GM12874 (cell line): ENCODE data around the gene RHEX.
A peak's percentile ranks its signal among the peaks of the same experiment; 100 is the strongest.

Experiments
- TF ChIP-seq, protein P1 (sequence below): IDR thresholded peaks from 2 replicates; pipeline ENCODE4 v1.5.1; 2011; ENCODE audit warnings: low read depth, mild to moderate bottlenecking, control low read depth, low read length, moderate library complexity; ENCODE audit not compliant: insufficient read depth

RHEX gene

DNA sequence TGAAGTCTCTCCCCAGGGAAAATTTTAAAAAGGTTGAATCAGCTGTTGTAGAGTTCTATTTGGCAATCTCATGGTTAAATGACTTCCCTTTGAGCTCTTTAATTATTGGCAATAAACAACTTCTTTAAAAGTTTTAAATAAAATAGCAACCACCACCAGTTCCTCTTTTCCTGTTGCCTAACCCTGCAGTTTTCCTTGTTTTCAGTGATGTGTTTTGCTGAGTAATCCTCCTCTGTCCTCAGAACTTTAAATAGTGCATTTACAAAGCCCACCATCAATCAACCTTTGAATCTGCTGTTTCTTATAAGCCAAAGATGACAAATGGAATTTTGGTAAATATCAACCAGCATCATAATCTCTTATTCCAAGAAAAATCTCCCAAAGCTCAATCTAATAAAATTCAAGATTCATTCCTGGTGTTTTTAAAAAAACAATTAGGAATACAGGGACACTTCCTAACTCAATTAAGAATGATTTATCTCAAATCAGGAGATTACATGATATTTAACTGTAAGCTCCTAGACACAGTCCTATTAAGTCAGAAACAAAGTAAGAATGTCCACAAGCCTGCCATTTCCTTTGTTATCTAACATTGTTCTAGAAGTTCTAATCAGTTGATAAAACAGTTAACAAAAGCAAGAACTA lies 49.4 kb downstream of the RHEX start:
- TF ChIP-seq, protein P1, sequence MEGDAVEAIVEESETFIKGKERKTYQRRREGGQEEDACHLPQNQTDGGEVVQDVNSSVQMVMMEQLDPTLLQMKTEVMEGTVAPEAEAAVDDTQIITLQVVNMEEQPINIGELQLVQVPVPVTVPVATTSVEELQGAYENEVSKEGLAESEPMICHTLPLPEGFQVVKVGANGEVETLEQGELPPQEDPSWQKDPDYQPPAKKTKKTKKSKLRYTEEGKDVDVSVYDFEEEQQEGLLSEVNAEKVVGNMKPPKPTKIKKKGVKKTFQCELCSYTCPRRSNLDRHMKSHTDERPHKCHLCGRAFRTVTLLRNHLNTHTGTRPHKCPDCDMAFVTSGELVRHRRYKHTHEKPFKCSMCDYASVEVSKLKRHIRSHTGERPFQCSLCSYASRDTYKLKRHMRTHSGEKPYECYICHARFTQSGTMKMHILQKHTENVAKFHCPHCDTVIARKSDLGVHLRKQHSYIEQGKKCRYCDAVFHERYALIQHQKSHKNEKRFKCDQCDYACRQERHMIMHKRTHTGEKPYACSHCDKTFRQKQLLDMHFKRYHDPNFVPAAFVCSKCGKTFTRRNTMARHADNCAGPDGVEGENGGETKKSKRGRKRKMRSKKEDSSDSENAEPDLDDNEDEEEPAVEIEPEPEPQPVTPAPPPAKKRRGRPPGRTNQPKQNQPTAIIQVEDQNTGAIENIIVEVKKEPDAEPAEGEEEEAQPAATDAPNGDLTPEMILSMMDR = no peak

DNA sequence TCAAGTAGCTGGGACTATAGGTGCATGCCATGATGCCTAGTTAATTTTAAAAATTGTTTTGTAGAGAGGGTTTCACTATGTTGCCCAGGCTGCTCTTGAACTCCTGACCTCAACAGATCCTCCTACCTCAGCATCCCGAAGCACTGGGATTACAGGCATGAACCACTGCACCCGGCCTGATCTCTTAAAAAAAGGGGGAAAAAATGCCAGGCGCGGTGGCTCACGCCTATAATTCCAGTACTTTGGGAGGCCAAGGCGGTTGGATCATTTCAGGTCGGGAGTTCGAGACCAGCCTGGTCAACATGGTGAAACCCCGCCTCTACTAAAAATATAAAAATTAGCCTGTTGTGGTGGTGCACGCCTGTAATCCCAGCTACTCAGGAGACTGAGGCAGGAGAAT lies 51.0 kb downstream of the RHEX start:
- TF ChIP-seq, protein P1 = no peak

DNA sequence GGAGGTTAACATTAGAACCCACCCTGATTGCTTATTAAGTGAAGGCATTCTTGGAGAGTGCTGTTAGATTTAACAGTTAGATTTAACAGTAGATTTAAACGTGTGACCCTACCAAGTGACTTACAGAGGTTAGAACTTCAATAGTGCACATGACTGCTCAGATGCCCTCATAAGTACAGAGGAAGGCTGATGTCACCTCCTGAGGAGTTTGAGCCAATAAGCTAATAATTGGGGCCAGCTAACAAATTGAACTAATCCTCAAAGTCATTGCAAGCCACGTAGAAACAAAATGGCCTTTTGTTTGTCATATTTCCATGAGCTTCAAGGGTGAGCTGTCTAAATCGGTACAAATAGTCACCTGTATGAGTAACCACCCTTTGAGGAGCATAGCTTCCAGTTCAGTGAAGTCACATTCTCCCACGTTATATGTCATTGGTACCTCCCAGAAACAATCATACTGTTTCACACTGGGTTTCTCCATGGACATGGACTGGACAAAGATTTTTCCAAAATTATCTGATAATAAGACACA lies 52.6 kb downstream of the RHEX start:
- TF ChIP-seq, protein P1 = no peak

DNA sequence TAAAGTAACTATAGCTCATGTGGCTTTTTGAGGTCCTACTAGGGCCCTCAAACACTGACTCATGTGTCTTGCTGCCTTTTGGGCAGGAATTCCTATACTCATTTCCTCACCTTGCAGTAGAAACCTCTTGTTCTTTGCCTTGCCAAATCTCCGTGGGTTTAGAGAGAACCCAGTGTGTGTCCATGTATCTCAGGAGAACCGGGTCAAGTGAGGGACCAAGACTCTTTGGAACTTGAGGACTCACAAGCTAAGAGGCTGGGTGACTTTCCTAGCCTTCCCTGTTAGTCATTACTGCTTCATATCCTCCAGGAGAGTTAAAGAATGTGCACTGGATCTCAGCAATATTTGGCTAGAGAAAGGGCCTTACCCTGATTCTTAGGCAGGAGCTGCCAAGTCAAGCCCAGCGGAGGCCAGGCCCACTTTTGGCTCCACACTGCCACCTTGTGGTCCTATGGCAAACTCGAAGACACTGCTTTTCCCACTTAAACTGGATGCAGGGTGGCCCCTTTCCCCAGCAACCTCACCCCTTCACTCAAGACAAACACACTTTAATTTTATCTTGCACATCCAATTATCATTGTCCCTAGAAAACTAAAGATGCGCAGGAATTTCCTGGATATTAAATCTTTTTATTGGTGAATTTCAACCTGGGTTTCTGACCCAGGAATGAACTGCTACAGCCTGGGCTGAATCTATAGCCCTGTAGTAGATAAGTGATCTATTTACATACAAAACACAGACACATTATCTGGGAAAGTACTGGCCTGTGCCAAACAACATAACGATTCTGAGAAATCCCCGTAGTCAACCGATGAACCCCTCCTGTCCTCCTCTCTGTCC lies 53.6 kb downstream of the RHEX start:
- TF ChIP-seq, protein P1 = peak; percentile 84

DNA sequence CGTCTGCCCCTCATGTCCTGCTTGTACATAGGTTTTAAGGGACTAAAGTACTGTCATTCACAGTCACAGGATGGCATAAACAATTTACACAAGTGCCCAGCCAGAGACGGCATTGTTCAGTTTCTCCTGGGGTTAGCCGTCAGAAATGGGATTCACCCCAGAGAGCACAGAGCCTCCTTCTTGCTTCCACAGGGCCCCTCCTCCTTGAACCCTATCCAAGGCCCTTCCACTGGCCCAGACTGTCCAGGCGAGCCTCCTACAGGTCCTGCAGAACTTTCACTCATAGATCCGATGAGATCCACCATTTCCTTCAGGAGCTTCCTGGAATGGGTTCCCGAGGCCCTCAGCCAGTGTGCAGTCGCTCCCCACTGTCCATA lies 54.2 kb downstream of the RHEX start:
- TF ChIP-seq, protein P1 = no peak

DNA sequence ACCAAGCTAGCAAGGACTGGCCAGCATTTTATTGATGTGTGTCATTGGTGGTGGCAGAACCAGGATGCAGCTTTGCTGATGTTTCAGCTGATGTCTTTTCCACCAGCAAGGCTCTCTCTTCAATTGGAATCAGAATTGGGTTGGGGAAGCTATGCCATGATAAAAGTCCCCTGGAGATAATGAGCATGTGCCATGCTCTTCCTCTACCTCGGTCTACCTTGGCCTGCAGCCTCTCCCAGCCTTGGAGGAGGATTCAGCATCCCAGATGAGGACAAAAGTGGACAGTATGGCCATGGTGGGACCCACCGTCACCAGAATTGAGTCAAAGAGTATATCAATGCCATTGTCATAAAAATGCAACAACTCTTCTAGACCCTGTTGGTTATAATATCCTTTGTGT lies 55.7 kb downstream of the RHEX start:
- TF ChIP-seq, protein P1 = no peak

DNA sequence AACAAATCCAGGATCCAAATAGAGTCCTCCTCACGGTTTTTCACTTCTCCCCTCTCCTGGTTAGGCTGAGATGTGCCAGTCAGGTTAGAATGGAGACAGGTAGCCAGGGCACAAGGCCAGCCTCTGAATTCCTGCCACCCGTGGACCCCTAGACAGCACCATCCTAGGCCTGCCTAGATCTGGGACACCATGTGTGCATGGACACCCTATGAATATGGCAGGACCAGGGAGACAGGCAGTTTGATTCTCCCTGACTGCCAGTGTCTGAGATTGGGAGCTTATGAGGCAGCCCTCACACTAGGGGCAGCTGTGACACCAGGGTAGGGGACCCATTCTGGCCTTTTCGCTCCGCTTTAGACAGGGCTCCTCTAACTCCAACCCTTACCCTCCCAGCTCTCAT lies 56.7 kb downstream of the RHEX start:
- TF ChIP-seq, protein P1 = no peak
